AML-193 (cell line): ENCODE measurements around the gene LRRC3C.

Experiments used
- DNase-seq, 2 experiments: peaks; one replicate each; lab custom pipeline; 2025; lab: John Stamatoyannopoulos, UW

The LRRC3C gene

GRCh38 chr17:39980351-39981206 lies 53.0 kb downstream of the LRRC3C start, which contains the start of gene PSMD3:
TSS of gene PSMD3 (plus strand) at chr17:39980807. CDS start at chr17:39980971, 164 bp downstream.
- DNase-seq: peak; percentile 100

- DNase-seq: no peak
These were observed 53.7 kb downstream of the LRRC3C start for GRCh38 chr17:39981207-39981741.

DNA sequence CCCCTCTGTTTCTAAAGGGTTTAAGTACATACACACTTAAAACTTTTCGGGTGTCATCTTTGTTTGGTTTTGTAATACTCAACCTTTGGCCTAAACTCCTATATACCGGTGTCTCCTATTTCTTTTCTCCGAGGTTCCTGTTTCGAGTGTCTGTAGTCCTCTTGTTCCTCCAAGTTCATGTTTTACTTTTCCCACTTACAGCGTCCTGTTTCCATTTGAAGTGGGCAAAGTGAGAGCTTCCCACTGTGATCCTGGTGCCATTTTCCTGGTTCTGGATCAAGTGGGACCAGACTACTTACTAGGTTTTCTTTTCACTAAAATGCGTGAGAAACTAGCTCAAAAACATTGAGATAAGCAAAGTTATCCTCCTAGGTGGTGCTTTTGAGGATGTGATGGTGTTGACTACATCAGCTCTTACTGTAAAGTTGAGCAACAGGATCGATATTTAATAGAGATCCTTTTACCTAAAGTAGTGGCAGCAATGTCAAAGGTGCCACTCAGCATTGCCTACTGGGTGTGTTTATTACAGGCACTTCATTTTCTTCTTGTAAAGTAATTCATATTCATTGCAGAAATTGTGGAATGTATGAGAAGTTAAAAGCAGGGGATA lies 54.3 kb downstream of the LRRC3C start:
- DNase-seq: peak; percentile 35 to 53

DNA sequence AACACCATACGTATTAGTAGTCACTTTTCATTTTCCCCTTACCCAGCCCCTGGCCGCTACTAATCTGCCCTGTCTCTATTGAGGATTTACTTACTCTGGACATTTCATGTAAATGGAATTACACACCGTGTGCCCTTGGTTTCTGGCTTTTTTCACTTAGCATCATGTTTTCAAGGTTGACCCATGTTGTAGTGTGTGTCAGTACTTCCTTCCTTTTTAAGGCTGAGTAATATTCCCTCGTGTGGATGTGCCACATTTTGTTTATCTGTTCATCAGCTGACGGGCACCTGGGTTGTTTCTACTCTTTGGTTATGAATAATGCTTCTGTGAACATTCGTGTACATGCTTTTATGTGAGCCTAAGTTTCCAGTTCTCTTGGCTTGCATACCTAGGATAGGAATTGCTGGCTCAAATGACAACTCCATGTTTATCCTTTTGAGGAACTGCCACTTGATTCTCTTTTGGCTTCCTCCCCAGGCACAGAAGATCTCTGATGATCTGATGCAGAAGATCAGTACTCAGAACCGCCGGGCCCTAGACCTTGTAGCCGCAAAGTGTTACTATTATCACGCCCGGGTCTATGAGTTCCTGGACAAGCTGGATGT lies 60.8 kb downstream of the LRRC3C start:
- DNase-seq: no peak

DNA sequence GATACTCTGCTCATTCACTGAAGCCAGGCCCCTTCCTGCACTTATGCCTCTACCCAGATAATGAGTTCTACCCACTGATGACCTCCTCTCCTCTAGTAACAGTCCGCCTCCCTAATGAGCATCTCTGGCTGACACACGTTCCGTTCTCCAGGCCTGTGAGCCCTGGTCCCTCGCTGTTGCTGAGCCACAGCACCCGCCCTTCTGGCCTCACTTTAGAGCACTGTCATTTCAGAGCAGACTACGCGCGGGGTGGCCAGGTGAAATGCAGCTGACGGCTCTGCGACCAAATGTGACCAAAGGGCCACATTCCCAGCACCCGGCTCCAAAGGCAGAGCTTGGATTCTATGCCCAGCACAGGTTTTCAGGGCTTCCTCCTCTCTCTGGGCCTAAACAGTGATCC lies 66.9 kb downstream of the LRRC3C start:
- no peak for DNase-seq
